GM18868 (cell line): ENCODE data around the gene ZNF423.
"Not testable (repeated sequence)": the region's sequence is repeated elsewhere in the genome, so short reads cannot be mapped to it uniquely, and the experiment has no call there.

Source experiments
- ATAC-seq: cut with Tn5 transposase; IDR thresholded peaks from one replicate; pipeline ENCODE4 v1.9.1; 2021; ENCODE audit warnings: mild to moderate bottlenecking, moderate library complexity; ENCODE audit not compliant: unreplicated experiment

Gene ZNF423

DNA sequence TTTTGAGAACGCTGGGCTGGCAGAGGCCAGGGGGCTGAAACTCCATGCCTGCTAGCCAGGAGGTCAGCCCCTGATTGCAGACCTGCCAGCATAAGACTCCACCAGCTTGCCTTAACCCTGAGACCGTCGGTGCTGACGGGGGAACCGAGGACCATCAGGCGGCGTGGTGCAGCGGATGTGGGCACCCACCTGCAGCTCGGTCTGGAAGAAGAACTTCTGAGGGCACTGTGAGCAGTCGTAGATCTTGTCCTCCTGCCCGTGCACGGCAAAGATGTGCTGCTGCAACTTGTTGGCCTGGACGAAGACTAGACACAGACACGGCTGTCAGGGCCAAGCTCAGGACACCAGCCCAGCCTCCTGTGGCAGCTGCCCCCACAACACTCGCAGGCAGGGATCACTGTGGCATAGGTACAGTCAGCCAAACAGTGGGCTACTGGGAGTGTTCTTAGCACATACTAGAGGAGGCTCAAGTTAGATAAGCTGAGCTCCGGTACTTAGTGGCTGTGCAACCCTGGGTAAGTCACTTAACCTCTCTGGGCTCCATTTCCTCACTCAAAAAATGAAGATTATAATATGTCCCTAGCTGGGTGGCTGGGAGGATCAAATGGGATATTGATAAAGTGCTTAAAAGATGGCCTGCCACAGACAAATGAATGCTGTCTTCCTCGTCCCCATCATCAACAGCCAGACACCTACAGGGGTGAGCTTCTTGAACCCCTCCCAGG is 332.3 kb downstream of the ZNF423 start:
- no peak for ATAC-seq

DNA sequence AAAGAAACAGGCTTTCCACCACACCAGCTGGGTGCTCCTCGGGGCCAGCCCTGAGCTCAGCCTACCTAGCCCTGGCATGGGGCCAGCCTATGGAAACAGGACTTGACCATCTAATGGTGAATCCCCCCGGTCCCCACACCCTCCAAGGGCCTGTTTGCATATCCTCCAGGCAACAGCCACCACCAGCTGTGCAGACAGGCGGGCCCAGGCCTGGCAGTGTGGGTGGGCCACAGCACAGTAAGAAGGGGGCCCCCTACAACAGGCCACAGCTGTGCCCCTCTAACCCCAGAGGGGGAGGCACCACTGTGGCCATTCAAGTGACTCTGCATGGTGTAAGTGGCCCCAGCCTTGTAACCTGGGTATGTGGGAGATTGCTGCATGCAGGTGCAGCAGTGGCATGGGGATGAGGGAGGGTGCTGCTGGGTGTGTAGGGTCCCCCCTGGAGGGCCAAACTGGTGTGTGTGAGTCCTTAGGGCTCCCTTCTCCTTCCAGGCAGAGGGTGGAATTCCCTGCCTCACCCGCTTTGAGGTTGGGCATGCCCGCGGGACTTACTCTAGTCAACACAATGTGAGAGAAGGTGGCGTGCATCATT is 334.1 kb downstream of the ZNF423 start:
- ATAC-seq, result no peak

- ATAC-seq, result no peak
Measured at GRCh38 chr16:49520492-49521038, 335.3 kb downstream of the ZNF423 start.

DNA sequence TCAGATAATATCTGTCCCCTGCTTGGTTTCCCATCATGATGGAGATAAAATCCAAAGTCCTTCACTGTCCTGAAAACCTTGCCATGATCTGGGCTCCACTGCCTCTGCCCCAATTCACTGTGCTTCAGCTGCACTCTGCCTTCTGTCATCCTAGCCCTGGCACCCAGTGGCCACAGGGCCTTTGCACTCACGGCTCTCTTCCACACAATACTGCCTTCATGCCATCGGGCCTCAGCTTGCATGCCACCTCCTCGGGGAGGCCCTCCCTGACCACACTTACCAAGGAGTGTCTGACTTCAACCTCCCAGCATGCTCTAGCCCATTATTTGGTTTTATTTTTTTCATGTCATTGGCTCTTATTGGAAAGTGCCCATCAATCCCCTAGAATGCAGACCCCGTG is 336.2 kb downstream of the ZNF423 start:
- ATAC-seq, result no peak

DNA sequence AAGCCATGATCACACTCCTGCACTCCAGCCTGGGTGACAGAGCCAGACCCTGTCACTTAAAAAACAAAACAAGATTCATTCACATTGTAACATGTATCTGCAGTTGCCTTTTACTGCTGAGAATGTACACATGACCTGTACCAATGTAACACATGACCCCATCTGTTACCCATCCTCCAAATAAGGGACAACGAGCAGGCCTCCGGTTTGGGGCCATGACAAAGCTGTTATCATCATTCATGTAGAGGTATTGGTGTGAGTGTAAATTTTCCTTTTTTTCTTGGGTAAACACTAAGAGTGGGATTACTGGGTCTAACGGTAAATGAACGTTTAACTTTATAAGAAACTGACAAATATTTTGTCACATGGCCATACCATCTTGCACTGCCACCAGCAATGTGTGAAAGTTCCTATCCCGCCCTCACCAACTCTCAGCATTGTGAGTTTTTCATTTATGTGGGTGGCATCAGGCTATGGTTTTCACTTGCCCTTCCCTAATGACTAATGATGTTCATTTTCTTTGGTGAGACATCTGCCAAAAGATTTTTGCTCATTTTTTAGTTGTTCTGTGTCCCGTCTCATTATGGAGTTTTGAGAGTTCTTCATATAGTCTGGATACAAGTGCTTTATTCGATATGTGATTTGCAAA is 336.8 kb downstream of the ZNF423 start:
- no peak for ATAC-seq

DNA sequence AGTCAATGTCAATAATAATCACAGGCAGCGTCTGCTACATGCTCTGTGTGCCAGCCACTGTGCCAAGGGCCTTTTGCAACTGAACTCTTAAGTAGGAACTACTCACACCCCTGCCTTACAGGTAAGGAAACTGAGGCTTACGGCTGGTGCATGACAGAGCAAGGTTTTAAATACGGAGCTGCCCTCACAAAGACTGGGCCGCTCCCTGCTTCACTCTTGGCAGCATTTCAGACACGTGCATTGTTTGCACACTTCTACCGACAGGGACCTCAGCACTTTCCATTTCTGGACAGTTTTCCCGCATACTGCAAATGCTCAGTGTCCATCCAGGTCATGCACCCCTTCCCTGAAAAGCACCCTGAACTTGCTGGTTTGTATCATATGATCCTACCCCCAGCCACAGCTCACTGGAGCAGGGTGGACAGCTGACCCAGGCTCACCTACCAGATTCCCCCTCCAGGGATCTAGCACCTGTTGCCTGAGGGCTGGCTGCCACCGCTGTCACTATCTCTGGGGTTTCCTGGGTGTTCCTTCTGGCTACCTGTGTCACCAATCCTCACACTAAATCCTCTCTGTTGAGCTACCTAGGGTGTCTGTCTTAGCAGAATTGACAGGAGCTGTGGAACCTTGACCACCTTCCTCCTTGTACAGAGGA is 339.4 kb downstream of the ZNF423 start:
- no peak for ATAC-seq

DNA sequence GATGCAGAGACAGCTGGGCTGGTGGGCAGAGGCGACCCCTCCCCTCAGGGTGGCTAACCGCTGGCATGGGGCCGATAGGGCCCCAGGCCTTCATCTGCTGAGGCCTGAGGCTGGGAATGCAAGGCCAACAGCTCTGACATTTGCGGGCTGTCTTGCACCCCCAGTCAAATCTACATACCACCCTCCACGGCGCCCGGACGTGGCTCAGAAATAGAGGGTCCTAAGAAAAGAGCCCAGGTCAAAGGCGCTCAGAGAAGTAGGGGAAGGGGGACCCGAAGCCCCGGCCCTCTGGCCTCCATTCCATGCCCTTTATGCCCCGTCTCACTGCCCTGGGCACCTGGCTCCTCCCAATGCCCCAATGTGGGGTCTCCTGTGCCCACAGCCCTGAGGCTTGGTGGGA is 340.1 kb downstream of the ZNF423 start:
- no peak for ATAC-seq

DNA sequence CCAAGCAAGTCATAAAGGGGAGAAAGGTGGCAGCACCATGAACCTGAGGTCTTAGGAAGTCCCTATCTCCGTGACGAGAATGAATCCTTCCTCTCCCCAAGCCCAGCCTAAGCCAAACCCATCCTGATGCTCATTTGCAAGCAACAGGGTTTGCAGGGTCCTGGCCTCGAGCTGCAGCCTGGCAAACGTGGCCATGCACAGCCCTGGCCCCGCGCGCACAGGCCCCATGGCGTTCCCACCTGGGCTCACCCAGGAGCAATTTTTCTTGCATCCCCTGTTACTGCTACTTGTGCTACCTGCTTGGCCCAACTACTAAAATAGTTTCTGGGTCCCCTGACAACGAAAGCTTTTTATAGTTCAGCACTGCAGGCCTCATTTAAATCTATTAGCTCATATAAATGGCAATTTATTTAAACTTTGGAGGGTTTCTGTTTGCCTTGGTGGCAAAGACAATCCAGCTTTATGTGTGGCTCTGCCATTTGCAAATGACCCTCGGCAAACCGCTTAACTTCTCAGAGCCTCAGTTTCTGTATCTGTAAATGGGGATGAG is 340.8 kb downstream of the ZNF423 start:
- ATAC-seq, result no peak

GRCh38 chr16:49514073-49514980 is 341.6 kb downstream of the ZNF423 start:
- no peak for ATAC-seq

GRCh38 chr16:49513040-49513439 is 342.9 kb downstream of the ZNF423 start:
- ATAC-seq, result no peak

- no peak for ATAC-seq
Measured at GRCh38 chr16:49510654-49511305, 345.1 kb downstream of the ZNF423 start.

GRCh38 chr16:49510141-49510540 is 345.8 kb downstream of the ZNF423 start:
- ATAC-seq, result no peak

DNA sequence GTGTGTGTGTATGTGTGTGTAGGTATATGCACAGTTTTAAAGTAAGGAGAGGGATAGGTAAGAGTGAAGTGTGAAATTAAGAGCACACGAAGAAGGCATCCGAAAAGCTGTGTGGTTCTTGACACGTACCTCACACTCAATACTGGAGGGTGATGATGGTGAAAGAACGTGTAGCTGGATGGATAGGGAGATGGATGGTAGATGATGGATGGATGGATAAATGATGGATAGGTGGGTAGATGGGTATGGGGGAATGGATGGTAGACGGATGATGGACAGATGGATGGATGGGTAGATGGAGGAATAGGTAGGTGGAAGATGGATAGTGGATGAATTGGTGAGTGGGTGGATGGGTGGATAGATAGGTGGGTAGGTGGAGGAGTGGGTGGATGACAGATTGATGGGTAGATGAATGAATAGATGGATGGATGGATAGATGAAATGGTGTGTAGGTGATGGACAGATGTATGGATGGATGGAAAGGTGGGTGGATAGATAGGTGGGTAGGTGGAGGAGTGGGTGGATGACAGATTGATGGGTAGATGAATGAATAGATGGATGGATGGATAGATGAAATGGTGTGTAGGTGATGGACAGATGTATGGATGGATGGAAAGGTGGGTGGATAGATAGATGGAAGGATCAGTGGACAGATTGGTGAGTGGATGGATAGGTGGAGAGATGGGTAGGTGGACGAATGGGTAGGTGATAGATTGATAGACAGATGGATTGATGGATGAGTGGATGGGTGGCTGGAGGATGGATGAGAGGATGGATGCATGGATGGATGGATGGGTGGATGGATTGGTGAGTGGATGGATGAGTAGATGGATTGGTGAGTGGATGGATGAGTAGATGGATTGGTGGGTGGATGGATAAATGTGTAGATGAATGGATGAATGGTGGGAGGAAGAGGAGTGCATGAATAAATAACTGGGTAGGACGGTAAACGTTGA is 349.6 kb downstream of the ZNF423 start:
- not testable (repeated sequence) for ATAC-seq

DNA sequence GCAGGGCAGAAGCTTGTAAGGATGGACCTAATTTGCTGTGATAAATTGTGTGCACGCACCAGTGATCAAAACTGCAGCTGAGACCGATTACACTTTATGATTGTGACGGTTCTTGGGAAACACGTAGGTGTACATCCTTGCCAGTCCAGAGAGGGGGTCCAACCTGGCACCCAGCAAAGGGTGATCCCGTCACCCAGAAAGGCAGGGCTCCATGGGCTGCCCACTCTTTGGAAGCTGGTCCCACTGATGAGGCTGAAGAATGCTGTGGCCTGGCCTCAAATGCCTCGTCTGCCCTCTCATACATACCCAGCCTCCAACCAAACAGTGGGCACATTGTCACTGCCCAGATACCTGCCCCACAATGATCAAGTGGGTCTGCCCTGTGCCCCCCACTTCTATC is 350.4 kb downstream of the ZNF423 start:
- ATAC-seq, result no peak

DNA sequence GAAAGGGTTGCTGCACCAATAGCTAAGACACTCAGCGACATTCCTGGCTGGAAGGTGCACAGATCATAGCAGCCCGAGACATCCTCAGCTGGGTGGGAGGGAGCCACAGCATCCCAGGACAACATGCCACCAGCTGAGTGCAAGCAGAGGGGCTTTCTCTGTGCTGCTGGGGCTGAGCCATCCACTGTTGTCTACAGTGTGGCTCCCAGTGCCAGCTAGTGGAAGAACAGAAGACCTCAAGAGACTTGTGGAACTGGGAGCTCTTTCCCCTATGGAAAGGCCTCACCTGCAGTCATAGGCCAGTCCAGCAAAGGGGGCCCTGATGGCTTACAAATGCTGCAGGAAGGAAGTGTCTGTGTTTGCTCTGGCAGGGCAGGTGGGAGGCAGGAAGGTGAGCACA is 351.3 kb downstream of the ZNF423 start:
- no peak for ATAC-seq

GRCh38 chr16:49504023-49504364 is 351.9 kb downstream of the ZNF423 start:
- ATAC-seq, result no peak

- ATAC-seq, result no peak
Measured at GRCh38 chr16:49503256-49504022, 352.5 kb downstream of the ZNF423 start.
